ENCODE data around the gene NAA16.

GRCh38 chr13:41307884-41308640 lies 3.0 kb upstream of the NAA16 start:
- no peak for TF ChIP-seq POLR2A (IDR thresholded peaks at IDR 0.05)
- TF ChIP-seq, protein P1, sequence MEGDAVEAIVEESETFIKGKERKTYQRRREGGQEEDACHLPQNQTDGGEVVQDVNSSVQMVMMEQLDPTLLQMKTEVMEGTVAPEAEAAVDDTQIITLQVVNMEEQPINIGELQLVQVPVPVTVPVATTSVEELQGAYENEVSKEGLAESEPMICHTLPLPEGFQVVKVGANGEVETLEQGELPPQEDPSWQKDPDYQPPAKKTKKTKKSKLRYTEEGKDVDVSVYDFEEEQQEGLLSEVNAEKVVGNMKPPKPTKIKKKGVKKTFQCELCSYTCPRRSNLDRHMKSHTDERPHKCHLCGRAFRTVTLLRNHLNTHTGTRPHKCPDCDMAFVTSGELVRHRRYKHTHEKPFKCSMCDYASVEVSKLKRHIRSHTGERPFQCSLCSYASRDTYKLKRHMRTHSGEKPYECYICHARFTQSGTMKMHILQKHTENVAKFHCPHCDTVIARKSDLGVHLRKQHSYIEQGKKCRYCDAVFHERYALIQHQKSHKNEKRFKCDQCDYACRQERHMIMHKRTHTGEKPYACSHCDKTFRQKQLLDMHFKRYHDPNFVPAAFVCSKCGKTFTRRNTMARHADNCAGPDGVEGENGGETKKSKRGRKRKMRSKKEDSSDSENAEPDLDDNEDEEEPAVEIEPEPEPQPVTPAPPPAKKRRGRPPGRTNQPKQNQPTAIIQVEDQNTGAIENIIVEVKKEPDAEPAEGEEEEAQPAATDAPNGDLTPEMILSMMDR (IDR thresholded peaks at IDR 0.05): no peak
